ENCODE data around the gene FBXO3. TPM values are rescaled to one million over a fixed set of nuclear protein-coding genes. Genes with fewer than 3 reads are reported as not detected.

FBXO3 gene
- total and polyA plus RNA-seq, 12 donors: 21.9 to 72.5 (median 55.7) TPM

DNA sequence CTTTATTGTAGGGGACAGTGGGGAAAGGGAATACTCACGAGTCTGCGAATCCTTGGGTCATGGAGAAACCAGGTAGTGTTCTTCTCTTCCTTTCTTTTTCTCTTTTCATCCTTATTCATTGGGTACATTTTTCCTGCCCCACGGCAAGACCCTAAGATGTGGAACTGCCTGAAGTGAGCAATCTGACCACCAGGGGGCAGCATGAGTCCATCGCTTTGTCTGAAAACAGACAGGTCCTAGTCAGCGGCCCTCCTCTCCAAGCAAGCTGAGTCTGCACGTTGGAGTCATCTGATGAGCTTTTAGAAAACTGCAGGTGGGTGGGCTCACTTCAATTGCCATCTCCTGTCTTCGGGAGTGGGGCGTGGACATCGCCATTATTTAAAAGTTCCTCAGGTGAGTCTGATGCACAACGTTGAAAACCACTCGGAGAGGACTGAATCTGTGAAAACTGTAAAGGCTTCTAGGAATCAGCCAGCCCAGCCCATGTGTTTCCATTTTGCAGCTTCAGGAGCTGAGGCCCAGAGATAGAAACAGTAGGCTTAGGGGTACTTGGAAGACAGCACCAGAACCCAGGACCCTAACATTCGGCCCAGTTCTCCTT, 34.0 kb upstream of the FBXO3 start:
- Histone ChIP-seq H3K4me3 (no peak overlapping the region), H3K27me3 (peaks cover 0 to 10% (median 3%) of the 10 kb centered on the region in 7 donors), H3K36me3 (no peaks in the 10 kb centered on the region), H3K27ac (no peak overlapping the region), H3K4me1 (peaks cover 0 to 7% (median 0%) of the 10 kb centered on the region in 9 donors), H3K9me3 (no peaks in the 10 kb centered on the region)
- ATAC-seq: peak; percentile 75 to 96 (median 90)
- 24 to 25% methylated on average over 12 of the region's 12 CpGs for WGBS, 2 donors
- peak; percentile 84 to 87 for DNase-seq
- TF ChIP-seq, protein P1, sequence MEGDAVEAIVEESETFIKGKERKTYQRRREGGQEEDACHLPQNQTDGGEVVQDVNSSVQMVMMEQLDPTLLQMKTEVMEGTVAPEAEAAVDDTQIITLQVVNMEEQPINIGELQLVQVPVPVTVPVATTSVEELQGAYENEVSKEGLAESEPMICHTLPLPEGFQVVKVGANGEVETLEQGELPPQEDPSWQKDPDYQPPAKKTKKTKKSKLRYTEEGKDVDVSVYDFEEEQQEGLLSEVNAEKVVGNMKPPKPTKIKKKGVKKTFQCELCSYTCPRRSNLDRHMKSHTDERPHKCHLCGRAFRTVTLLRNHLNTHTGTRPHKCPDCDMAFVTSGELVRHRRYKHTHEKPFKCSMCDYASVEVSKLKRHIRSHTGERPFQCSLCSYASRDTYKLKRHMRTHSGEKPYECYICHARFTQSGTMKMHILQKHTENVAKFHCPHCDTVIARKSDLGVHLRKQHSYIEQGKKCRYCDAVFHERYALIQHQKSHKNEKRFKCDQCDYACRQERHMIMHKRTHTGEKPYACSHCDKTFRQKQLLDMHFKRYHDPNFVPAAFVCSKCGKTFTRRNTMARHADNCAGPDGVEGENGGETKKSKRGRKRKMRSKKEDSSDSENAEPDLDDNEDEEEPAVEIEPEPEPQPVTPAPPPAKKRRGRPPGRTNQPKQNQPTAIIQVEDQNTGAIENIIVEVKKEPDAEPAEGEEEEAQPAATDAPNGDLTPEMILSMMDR (IDR thresholded peaks at IDR 0.05): peak; percentile 86 to 94 (median 91)
- intact Hi-C loops (cut with DNase I): loop anchor here in 3 of 10 donors (1.0 to 2.0 kb wide), 2 partner anchors 20 to 21 kb away; no protein-coding TSS in a partner anchor

DNA sequence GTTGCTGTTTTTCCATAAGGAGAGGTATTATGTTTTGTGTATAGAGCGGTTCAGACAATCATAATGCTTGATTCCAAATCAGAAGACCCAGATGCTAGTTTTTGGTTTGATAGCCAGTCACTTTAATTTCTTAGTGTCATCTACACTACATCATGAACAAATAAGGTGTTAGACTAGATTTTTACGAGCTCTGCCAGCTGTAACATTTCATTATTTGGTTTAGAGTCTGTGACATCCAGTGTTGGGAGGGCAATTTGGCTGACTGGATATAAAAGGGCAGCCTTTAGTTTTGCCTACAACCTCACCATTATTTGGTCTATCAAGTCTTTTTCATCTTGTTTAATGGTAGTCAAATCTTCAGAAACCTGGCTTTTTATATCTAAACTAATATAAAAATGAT, 30.2 kb upstream of the FBXO3 start:
- WGBS, 2 donors: 83 to 84% methylated on average over 2 of the region's 2 CpGs
- Histone ChIP-seq H3K9me3 (no peaks in the 10 kb centered on the region), H3K4me1 (peaks cover 0 to 19% (median 8%) of the 10 kb centered on the region in 9 donors), H3K4me3 (no peak overlapping the region), H3K36me3 (no peaks in the 10 kb centered on the region), H3K27ac (no peak overlapping the region), H3K27me3 (peaks cover 4 to 44% (median 36%) of the 10 kb centered on the region in 7 donors)
- ATAC-seq (no peak), DNase-seq (no peak)
- TF ChIP-seq, protein P1 (IDR thresholded peaks at IDR 0.05): no peak
- intact Hi-C loops (cut with DNase I): no loop called here

DNA sequence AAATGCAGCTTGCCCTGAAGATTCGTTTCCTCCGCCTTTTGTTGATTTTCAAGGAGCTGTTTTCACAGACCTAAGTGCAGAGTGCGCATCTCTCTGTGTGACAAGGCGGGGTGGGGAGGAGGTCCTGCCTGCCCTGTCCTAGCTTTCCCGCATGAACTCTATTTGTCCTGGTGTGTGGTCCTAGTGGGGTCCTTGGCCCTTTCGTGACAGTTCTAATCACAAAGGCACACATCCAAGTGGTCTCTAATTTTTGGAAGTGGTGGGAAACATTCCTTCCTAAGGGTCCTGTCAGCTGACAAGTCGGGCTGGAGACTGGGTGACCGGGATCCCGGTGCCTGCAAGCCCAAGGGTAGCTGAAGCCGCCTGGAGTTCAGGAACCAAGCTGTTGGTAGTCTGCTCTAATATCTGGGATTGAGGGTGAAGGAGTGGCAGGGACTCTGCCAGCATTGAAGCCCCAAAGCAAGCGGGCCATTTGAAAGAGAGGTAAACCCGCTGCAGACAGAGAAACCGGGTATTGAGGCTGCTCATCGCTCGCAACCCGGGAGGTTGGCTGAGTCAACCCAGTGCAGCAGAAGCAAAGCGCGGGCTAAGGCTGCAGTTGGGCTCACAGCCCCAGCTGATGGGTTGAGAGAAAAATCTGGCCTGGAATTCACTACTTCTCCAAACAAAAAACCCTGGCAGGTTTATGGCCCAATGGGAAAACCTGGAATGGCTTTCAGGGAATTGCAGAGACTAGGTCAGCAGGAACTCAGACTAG, 28.1 kb upstream of the FBXO3 start:
- WGBS, 2 donors: 2 to 4% methylated on average over 18 of the region's 18 CpGs
- ATAC-seq (peak; percentile 81 to 93 (median 90)), DNase-seq (peak; percentile 25 to 46)
- Histone ChIP-seq H3K9me3 (no peaks in the 10 kb centered on the region), H3K27ac (no peak overlapping the region), H3K4me3 (peak overlapping the region in 8 of 10 donors; percentile 24 to 50 (median 34)), H3K36me3 (no peaks in the 10 kb centered on the region), H3K4me1 (peaks cover 0 to 15% (median 8%) of the 10 kb centered on the region in 9 donors), H3K27me3 (peaks cover 4 to 62% (median 51%) of the 10 kb centered on the region in 7 donors)
- TF ChIP-seq, protein P1 (IDR thresholded peaks at IDR 0.05): no peak
- intact Hi-C loops (cut with DNase I): no loop called here

DNA sequence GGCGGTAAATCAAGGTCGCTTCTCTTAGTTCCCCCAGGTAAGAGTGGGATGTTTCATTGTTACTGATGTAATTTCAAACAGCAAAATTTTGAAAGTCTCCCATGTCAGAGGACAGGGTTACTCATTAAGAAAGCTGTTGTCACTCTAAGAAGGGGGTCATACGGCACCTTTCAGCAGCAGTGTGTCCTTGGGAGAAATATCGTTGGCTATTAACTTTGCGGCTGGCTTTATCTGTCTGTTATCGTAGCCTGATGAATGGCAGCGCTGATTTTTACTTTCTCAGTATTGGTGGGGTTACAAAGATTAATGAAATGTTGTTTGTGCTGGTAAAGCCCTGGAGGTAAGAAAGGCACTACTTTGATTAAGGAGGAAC, 27.5 kb upstream of the FBXO3 start:
- ATAC-seq (no peak), DNase-seq (no peak)
- Histone ChIP-seq H3K36me3 (no peaks in the 10 kb centered on the region), H3K4me3 (peak overlapping the region in 7 of 10 donors; percentile 32 to 50 (median 35)), H3K4me1 (peaks cover 0 to 15% (median 8%) of the 10 kb centered on the region in 9 donors), H3K27me3 (peaks cover 4 to 68% (median 55%) of the 10 kb centered on the region in 7 donors), H3K9me3 (no peaks in the 10 kb centered on the region), H3K27ac (no peak overlapping the region)
- TF ChIP-seq, protein P1 (IDR thresholded peaks at IDR 0.05): no peak
- intact Hi-C loops (cut with DNase I): no loop called here
- 23 to 29% methylated on average over 7 of the region's 7 CpGs for WGBS, 2 donors

Data from heart right ventricle (tissue), 16 donors.